Lower leg skin (tissue), 3 donors: ENCODE measurements around the gene MAP1B.

Experiments used
- POLR2A ChIP-seq, 2 donors: fragments of 450-650 bp; IDR thresholded peaks; one replicate each; pipeline ENCODE4 v1.6.1; 2016 to 2017; ENCODE audit warnings: antibody characterized with exemption in 2 of 2, mild to moderate bottlenecking in 1 of 2, moderate library complexity in 1 of 2
- TF ChIP-seq, protein P1 (sequence below), 3 donors: fragments of 450-650 bp; IDR thresholded peaks; one replicate each; pipeline ENCODE4 v1.5.1; 2016; ENCODE audit warnings: antibody characterized with exemption in 3 of 3, mild to moderate bottlenecking in 3 of 3, moderate library complexity in 2 of 3

GRCh38 chr5:72204946-72205345 is 97.7 kb downstream of the MAP1B start:
- TF ChIP-seq, protein P1, sequence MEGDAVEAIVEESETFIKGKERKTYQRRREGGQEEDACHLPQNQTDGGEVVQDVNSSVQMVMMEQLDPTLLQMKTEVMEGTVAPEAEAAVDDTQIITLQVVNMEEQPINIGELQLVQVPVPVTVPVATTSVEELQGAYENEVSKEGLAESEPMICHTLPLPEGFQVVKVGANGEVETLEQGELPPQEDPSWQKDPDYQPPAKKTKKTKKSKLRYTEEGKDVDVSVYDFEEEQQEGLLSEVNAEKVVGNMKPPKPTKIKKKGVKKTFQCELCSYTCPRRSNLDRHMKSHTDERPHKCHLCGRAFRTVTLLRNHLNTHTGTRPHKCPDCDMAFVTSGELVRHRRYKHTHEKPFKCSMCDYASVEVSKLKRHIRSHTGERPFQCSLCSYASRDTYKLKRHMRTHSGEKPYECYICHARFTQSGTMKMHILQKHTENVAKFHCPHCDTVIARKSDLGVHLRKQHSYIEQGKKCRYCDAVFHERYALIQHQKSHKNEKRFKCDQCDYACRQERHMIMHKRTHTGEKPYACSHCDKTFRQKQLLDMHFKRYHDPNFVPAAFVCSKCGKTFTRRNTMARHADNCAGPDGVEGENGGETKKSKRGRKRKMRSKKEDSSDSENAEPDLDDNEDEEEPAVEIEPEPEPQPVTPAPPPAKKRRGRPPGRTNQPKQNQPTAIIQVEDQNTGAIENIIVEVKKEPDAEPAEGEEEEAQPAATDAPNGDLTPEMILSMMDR (IDR thresholded peaks at IDR 0.05), result no peak
- no peak for TF ChIP-seq POLR2A (IDR thresholded peaks at IDR 0.05)
